ENCODE measurements around the gene PTPN1. TPM values are rescaled to one million over a fixed set of nuclear protein-coding genes. Genes with fewer than 3 reads are reported as not detected.
A peak's percentile ranks its signal among the peaks of the same experiment; 100 is the strongest.

Gene PTPN1
- total and polyA plus RNA-seq, 10 of the 15 experiments (the other 5 are each of a cell fraction or from before 2014, with no cell fraction given) = 15.9 to 74.7 (median 43.9) TPM

DNA sequence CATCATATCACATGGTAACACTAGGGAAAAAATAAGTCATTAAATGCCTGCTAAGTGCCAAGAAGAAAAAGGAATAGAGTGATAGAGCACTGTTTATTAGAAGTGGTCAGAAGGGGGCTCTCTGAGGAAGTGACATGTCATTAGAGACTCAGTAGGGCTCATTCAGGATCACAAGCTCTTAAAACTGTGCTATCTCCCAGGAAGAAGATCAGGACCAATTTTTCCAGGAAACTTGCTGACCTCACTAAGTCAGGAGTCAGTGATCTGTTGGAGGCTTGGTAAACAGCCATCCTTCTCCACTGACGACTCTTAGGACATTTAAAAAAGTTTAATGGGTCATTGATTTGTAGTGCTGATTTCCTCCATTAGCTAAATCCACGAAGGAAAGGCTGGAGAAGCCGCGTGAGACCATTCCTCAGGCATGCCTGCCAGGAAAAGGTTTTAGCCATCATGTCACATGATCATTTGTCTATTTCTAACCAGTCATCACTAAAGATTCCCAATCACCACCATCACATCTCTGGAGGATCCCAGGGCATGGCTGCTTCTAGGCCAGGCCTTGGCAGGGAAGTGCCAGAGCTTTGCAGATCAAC is 5.9 kb upstream of the PTPN1 start:
- peaks cover 29% of the 10 kb centered on the region for H3K4me1 ChIP-seq (ENCODE audit: control insufficient read depth, insufficient read depth, low read length)
- ChIA-PET POLR2A (interaction anchor here (1.0 to 4.4 kb wide), 4 partner anchors 10 to 69 kb away, joined by 3 to 33 read pairs (median 3); no protein-coding TSS in a partner anchor), RAD21 (ENCODE audit: unreplicated experiment) (interaction anchor here (0.6 to 3.9 kb wide), 17 partner anchors 9 to 74 kb away, joined by 3 to 36 read pairs (median 4); no protein-coding TSS in a partner anchor), CTCF (interaction anchor here (0.6 to 10.4 kb wide), 24 partner anchors 9 to 82 kb away, joined by 3 to 240 read pairs (median 6); no protein-coding TSS in a partner anchor), SMC1A (ENCODE audit: uncharacterized antibody, unreplicated experiment) (interaction anchor here (0.6 to 95.1 kb wide), 10 partner anchors 9 to 584 kb away, joined by 3 to 2799 read pairs (median 4); partner anchors contain the start of gene PTPN1)
- H3K36me3 ChIP-seq (ENCODE audit: control insufficient read depth in 2 of 2, insufficient read depth in 2 of 2, low read length in 1 of 2) = no peaks in the 10 kb centered on the region
- no TSS peak for BruUV-seq (replicated peaks)
- intact Hi-C loops (cut with micrococcal nuclease; ENCODE audit: unreplicated experiment) (no loop called here), in situ Hi-C loops (cut with MboI) (loop anchor here (25.0 kb wide), 1 partner anchor 817 kb away; no protein-coding TSS in a partner anchor)
- FAIRE-seq = no peak
- H3K9ac ChIP-seq (ENCODE audit: control insufficient read depth, insufficient read depth, low read length) = no peak overlapping the region
- no peak overlapping the region for H3K4me3 ChIP-seq
- H3K9me3 ChIP-seq (replicated peaks; ENCODE audit: control insufficient read depth, insufficient read depth, low read length) = no peaks in the 10 kb centered on the region
- H3K4me2 ChIP-seq (ENCODE audit: control insufficient read depth, insufficient read depth) = no peak overlapping the region
- peak; percentile 64 for ATAC-seq
- 69% methylated on average over 4 of the region's 4 CpGs for WGBS (ENCODE audit: insufficient coverage, insufficient replicate concordance, low lambda C conversion rate, missing lambda C conversion rate)
- no peak for DNase-seq (ENCODE audit: low read depth, low spot score)
- TF ChIP-seq SMC3 (IDR thresholded peaks at IDR 0.05; ENCODE audit: borderline replicate concordance, low read length) (peak; percentile 58; the same call in 1 of the 2 replicates), TAF1 (IDR thresholded peaks at IDR 0.05; ENCODE audit: borderline replicate concordance, low read depth, low read length) (no peak), POU2F2 (IDR thresholded peaks at IDR 0.05; ENCODE audit: borderline replicate concordance, low read depth, low read length) (no peak), RAD21 (IDR thresholded peaks at IDR 0.05; ENCODE audit: insufficient read depth, low read depth, low read length) (peak; percentile 49; the same call in 1 of the 2 replicates)
- TF ChIP-seq, protein P1, sequence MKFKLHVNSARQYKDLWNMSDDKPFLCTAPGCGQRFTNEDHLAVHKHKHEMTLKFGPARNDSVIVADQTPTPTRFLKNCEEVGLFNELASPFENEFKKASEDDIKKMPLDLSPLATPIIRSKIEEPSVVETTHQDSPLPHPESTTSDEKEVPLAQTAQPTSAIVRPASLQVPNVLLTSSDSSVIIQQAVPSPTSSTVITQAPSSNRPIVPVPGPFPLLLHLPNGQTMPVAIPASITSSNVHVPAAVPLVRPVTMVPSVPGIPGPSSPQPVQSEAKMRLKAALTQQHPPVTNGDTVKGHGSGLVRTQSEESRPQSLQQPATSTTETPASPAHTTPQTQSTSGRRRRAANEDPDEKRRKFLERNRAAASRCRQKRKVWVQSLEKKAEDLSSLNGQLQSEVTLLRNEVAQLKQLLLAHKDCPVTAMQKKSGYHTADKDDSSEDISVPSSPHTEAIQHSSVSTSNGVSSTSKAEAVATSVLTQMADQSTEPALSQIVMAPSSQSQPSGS (IDR thresholded peaks at IDR 0.05; ENCODE audit: low read length) = no peak
- TF ChIP-seq, protein P2, sequence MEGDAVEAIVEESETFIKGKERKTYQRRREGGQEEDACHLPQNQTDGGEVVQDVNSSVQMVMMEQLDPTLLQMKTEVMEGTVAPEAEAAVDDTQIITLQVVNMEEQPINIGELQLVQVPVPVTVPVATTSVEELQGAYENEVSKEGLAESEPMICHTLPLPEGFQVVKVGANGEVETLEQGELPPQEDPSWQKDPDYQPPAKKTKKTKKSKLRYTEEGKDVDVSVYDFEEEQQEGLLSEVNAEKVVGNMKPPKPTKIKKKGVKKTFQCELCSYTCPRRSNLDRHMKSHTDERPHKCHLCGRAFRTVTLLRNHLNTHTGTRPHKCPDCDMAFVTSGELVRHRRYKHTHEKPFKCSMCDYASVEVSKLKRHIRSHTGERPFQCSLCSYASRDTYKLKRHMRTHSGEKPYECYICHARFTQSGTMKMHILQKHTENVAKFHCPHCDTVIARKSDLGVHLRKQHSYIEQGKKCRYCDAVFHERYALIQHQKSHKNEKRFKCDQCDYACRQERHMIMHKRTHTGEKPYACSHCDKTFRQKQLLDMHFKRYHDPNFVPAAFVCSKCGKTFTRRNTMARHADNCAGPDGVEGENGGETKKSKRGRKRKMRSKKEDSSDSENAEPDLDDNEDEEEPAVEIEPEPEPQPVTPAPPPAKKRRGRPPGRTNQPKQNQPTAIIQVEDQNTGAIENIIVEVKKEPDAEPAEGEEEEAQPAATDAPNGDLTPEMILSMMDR (IDR thresholded peaks at IDR 0.05 in 2 of 3, conservative IDR thresholded peaks at IDR 0.05 in 1 of 3; ENCODE audit: control insufficient read depth in 2 of 3, extremely low read depth in 1 of 3, insufficient read depth in 1 of 3, low read depth in 3 of 3, low read length in 3 of 3) = peak; percentile 21 to 43 (median 21); a peak in 3 of 6 replicates
- H3K27ac ChIP-seq (ENCODE audit: control insufficient read depth, insufficient read depth) = no peak overlapping the region
- no peaks in the 10 kb centered on the region for H3K79me2 ChIP-seq (ENCODE audit: control insufficient read depth, insufficient read depth, low read length)
- no peaks in the 10 kb centered on the region for H4K20me1 ChIP-seq (ENCODE audit: control insufficient read depth, insufficient read depth)
- H2AFZ ChIP-seq (ENCODE audit: control insufficient read depth, low read depth, low read length) = peak overlapping the region; percentile 66
- no peaks in the 10 kb centered on the region for H3K27me3 ChIP-seq (replicated peaks in 1 of 2; ENCODE audit: control insufficient read depth in 2 of 2, insufficient read depth in 2 of 2, low read length in 1 of 2)

All from GM12878 (cell line).